Measurements from ENCODE around the gene RIN3.

DNA sequence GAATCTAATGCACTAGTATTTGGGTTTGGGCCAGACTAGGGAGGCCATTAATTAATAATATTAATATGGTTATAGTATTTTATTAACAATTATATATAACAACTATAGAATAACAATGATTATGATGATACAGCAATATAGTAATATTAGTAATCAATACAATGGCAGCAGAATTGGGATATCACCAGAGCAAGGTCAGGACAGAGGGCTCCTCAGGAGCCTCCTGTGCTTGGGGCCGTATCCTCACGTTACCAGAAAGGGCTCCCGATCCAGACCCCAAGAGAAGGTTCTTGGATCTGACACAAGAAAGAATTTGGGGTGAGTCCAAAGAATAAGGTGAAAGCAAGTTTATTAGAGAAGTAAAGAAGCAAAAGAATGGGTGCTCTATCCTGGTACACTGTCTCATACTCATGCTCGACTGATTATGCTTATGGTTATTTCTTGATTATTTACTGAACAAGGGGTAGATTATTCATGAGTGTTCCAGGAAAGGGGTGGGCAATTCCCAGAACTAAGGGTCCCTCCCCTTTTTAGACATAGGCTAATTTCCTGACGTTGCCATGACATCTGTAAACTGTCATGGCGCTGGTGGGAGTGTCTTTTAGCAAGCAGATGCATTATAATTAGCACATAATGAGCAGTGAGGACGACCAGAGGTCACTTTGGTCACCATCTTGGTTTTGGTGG lies 61.6 kb downstream of the RIN3 start:
- TF ChIP-seq, protein P1, sequence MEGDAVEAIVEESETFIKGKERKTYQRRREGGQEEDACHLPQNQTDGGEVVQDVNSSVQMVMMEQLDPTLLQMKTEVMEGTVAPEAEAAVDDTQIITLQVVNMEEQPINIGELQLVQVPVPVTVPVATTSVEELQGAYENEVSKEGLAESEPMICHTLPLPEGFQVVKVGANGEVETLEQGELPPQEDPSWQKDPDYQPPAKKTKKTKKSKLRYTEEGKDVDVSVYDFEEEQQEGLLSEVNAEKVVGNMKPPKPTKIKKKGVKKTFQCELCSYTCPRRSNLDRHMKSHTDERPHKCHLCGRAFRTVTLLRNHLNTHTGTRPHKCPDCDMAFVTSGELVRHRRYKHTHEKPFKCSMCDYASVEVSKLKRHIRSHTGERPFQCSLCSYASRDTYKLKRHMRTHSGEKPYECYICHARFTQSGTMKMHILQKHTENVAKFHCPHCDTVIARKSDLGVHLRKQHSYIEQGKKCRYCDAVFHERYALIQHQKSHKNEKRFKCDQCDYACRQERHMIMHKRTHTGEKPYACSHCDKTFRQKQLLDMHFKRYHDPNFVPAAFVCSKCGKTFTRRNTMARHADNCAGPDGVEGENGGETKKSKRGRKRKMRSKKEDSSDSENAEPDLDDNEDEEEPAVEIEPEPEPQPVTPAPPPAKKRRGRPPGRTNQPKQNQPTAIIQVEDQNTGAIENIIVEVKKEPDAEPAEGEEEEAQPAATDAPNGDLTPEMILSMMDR (IDR thresholded peaks at IDR 0.05 in 8 of 11, conservative IDR thresholded peaks at IDR 0.05 in 3 of 11), result no peak
- no peak for TF ChIP-seq POLR2A (IDR thresholded peaks at IDR 0.05)

Measured in spleen (tissue), 7 donors.